IPS DF 6.9 (cell line): ENCODE results near the gene ERP27.

Experiments used
- DNase-seq: peaks from one replicate; pipeline ENCODE4 v3.0.0-alpha.2; 2013; ENCODE audit warnings: low read depth, low spot score
- H3K27ac ChIP-seq: one replicate; pipeline ENCODE4 v1.5.1; 2013; ENCODE audit warnings: low read length, control low read depth
- H3K27me3 ChIP-seq: 2 replicates; pipeline ENCODE4 v1.6.1; 2013; ENCODE audit warnings: mild to moderate bottlenecking, low read length; ENCODE audit not compliant: control insufficient read depth, insufficient read depth
- H3K36me3 ChIP-seq: 2 replicates; pipeline ENCODE4 v1.6.1; 2013; ENCODE audit warnings: low read length; ENCODE audit not compliant: control insufficient read depth, insufficient read depth
- H3K4me1 ChIP-seq: 2 replicates; pipeline ENCODE4 v1.6.1; 2013; ENCODE audit warnings: low read length; ENCODE audit not compliant: control insufficient read depth, insufficient read depth
- H3K4me3 ChIP-seq: 2 replicates; pipeline ENCODE4 v1.5.1; 2013; ENCODE audit warnings: mild to moderate bottlenecking, low read length
- H3K9me3 ChIP-seq: 2 replicates; pipeline ENCODE4 v1.6.1; 2013; ENCODE audit warnings: low read length, inconsistent platforms; ENCODE audit not compliant: control insufficient read depth, insufficient read depth
- WGBS: extraction: QIAGEN DNeasy Blood & Tissue Kit; methylation state at CpG from one replicate; pipeline ENCODE4 v1.1.7; 2013; ENCODE audit warnings: mixed read lengths, missing lambda C conversion rate; ENCODE audit not compliant: insufficient read length, insufficient coverage; 5-methylcytosine and 5-hydroxymethylcytosine counted together

The ERP27 gene

GRCh38 chr12:14960548-14961465 is 22.5 kb upstream of the ERP27 start:
- no CpG with 5 or more reads among the region's 13 CpGs for WGBS

GRCh38 chr12:14959916-14960496 is 21.7 kb upstream of the ERP27 start:
- Histone ChIP-seq H3K27ac (no peak overlapping the region), H3K9me3 (no peaks in the 10 kb centered on the region), H3K27me3 (no peaks in the 10 kb centered on the region), H3K36me3 (no peaks in the 10 kb centered on the region), H3K4me1 (no peaks in the 10 kb centered on the region), H3K4me3 (no peak overlapping the region)
- no peak for DNase-seq
- WGBS = no CpG with 5 or more reads among the region's 4 CpGs

More at GRCh38 chr12:14960548-14961465, 22.5 kb upstream of the ERP27 start:
- no peaks in the 10 kb centered on the region for H3K9me3 ChIP-seq
- no peaks in the 10 kb centered on the region for H3K27me3 ChIP-seq
- no peaks in the 10 kb centered on the region for H3K4me1 ChIP-seq
- no peak overlapping the region for H3K27ac ChIP-seq
- no peak for DNase-seq
- H3K36me3 ChIP-seq = no peaks in the 10 kb centered on the region
- no peak overlapping the region for H3K4me3 ChIP-seq

- Histone ChIP-seq H3K27ac (no peak overlapping the region), H3K36me3 (no peaks in the 10 kb centered on the region), H3K27me3 (no peaks in the 10 kb centered on the region), H3K4me1 (no peaks in the 10 kb centered on the region), H3K9me3 (no peaks in the 10 kb centered on the region), H3K4me3 (no peak overlapping the region)
- no peak for DNase-seq
- WGBS = no CpG with 5 or more reads among the region's 3 CpGs
These were observed 21.1 kb upstream of the ERP27 start for GRCh38 chr12:14959463-14959862.

GRCh38 chr12:14959126-14959440 is 20.7 kb upstream of the ERP27 start:
- Histone ChIP-seq H3K9me3 (no peaks in the 10 kb centered on the region), H3K36me3 (no peaks in the 10 kb centered on the region), H3K27ac (no peak overlapping the region), H3K4me3 (no peak overlapping the region), H3K27me3 (no peaks in the 10 kb centered on the region), H3K4me1 (no peaks in the 10 kb centered on the region)
- WGBS = no CpG with 5 or more reads among the region's 10 CpGs
- DNase-seq = no peak

GRCh38 chr12:14958361-14959125 is 20.2 kb upstream of the ERP27 start:
- DNase-seq = no peak
- Histone ChIP-seq H3K27ac (no peak overlapping the region), H3K4me1 (no peaks in the 10 kb centered on the region), H3K36me3 (no peaks in the 10 kb centered on the region), H3K27me3 (no peaks in the 10 kb centered on the region), H3K9me3 (no peaks in the 10 kb centered on the region), H3K4me3 (no peak overlapping the region)
- WGBS = no CpG with 5 or more reads among the region's 11 CpGs

- no peaks in the 10 kb centered on the region for H3K4me1 ChIP-seq
- no peak overlapping the region for H3K4me3 ChIP-seq
- no peak overlapping the region for H3K27ac ChIP-seq
- H3K9me3 ChIP-seq = no peaks in the 10 kb centered on the region
- no peak for DNase-seq
- H3K36me3 ChIP-seq = no peaks in the 10 kb centered on the region
- H3K27me3 ChIP-seq = no peaks in the 10 kb centered on the region
- WGBS = 100% methylated on average over 1 of the region's 5 CpGs
These were observed 19.3 kb upstream of the ERP27 start for GRCh38 chr12:14957551-14958168.

GRCh38 chr12:14956905-14957304 is 18.6 kb upstream of the ERP27 start:
- Histone ChIP-seq H3K9me3 (no peaks in the 10 kb centered on the region), H3K4me1 (no peaks in the 10 kb centered on the region), H3K27ac (no peak overlapping the region), H3K4me3 (no peak overlapping the region), H3K36me3 (no peaks in the 10 kb centered on the region), H3K27me3 (no peaks in the 10 kb centered on the region)
- DNase-seq = no peak
- WGBS = no CpG with 5 or more reads among the region's 2 CpGs

- H3K27ac ChIP-seq = no peak overlapping the region
- no peaks in the 10 kb centered on the region for H3K36me3 ChIP-seq
These were observed 17.9 kb upstream of the ERP27 start for GRCh38 chr12:14956024-14956891.

GRCh38 chr12:14954269-14954668 is 15.9 kb upstream of the ERP27 start:
- H3K9me3 ChIP-seq = no peaks in the 10 kb centered on the region
- WGBS = no CpG with 5 or more reads among the region's 4 CpGs
- H3K27ac ChIP-seq = no peak overlapping the region
- no peak overlapping the region for H3K4me3 ChIP-seq
- no peaks in the 10 kb centered on the region for H3K4me1 ChIP-seq
- no peaks in the 10 kb centered on the region for H3K27me3 ChIP-seq
- no peak for DNase-seq
- no peaks in the 10 kb centered on the region for H3K36me3 ChIP-seq

More at GRCh38 chr12:14956024-14956891, 17.9 kb upstream of the ERP27 start:
- Histone ChIP-seq H3K4me1 (no peaks in the 10 kb centered on the region), H3K27me3 (no peaks in the 10 kb centered on the region), H3K9me3 (no peaks in the 10 kb centered on the region), H3K4me3 (no peak overlapping the region)
- DNase-seq = no peak
- no CpG with 5 or more reads among the region's 9 CpGs for WGBS
